Activated naive CD8-positive, alpha-beta T cell treated with anti-CD3 and anti-CD28 coated beads, Interleukin-2, amount 50 U/mL, for 16 hours (primary cell): Measurements from ENCODE around the gene GPNMB.

Experiments
- DNase-seq: peaks from one replicate; pipeline ENCODE4 v3.0.0-alpha.2; 2020; ENCODE audit warnings: low read depth, low spot score

GPNMB gene

GRCh38 chr7:23272275-23272674, 25.7 kb downstream of the GPNMB start:
- no peak for DNase-seq

DNA sequence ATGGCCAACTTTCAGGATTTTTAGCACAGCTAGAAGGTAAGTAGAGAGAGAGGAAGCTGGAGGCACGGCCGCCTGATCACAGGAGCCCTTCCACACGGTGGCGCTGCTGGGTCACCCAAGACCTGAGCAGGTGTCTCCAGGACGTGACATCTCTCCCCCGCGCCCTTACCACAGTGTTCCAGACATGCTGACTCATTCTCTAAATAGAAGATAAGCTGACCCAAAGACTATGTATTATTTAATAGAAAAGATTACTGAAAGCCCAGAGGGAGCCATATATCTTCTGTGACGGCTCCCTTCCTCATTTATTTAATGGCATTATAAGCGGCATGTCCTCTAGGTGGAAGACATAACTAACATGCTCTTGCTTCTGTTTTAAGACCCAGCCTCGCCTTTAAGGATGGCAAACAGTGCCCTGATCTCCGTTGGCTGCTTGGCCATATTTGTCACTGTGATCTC, 26.6 kb downstream of the GPNMB start:
- peak; percentile 83 for DNase-seq

GRCh38 chr7:23275912-23276311, 29.3 kb downstream of the GPNMB start:
- DNase-seq: no peak

- DNase-seq: no peak
These were observed 29.8 kb downstream of the GPNMB start for GRCh38 chr7:23276376-23276775.

- DNase-seq: no peak
These were observed 30.4 kb downstream of the GPNMB start for GRCh38 chr7:23276947-23277346.

- no peak for DNase-seq
These were observed 30.9 kb downstream of the GPNMB start for GRCh38 chr7:23277359-23277989.

- no peak for DNase-seq
These were observed 33.4 kb downstream of the GPNMB start for GRCh38 chr7:23279819-23280525.

DNA sequence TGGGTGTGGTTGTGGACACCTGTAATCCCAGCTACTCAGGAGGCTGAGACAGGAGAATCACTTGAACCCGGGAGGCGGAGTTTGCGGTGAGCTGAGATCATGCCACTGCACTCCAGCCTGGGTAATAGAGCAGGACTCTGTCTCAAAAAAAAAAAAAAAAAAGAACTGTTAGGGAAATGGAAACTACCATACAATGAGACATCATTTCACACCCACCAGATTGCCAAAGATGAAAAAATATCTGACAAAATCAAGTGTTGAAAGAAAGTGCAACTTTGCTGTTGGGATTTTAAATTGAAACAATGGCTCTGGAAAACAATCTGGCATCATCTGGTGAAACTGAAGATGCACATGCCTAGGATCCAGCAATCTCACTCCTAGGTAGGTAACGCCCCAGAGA, 36.5 kb downstream of the GPNMB start:
- no peak for DNase-seq

DNA sequence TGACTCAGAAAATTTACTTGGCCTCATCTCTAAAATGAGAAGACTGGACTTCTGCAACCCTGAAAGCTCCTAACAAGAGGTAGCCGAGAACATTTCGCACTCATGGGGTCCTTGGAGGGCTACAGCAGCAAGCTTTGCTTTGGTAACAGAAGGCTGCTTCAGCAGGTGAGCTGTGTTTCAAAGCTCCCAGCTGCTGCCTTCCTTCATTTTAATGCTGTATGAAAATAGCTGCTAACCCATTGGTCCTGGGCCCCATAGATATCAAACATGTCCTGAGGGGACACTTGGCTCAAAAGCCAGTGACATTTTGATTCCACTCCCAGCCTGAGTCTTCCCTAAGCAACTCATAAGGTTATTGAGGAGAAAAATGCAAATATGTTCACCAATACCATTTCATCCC, 38.3 kb downstream of the GPNMB start:
- DNase-seq: no peak

GRCh38 chr7:23285657-23286646, 39.4 kb downstream of the GPNMB start:
- no peak for DNase-seq

- DNase-seq: no peak
These were observed 41.0 kb downstream of the GPNMB start for GRCh38 chr7:23287612-23288011.

DNA sequence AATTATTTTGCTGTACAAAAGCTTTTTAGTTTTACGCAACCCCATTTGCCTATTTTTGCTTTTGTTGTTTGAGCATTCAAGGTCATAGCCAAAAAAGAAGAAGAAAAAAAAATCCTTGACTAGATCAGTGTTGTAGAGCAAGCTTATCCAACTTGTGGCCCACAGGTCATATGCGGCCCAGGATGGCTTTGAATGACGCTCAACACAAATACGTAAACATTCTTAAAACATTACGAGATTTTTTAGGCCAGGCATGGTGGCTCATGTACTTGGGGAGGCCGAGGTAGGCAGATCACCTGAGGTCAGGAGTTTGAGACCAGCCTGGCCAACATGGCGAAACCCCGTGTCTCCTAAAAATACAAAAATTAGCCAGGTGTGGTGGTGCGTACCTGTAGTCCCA, 44.4 kb downstream of the GPNMB start:
- no peak for DNase-seq

DNA sequence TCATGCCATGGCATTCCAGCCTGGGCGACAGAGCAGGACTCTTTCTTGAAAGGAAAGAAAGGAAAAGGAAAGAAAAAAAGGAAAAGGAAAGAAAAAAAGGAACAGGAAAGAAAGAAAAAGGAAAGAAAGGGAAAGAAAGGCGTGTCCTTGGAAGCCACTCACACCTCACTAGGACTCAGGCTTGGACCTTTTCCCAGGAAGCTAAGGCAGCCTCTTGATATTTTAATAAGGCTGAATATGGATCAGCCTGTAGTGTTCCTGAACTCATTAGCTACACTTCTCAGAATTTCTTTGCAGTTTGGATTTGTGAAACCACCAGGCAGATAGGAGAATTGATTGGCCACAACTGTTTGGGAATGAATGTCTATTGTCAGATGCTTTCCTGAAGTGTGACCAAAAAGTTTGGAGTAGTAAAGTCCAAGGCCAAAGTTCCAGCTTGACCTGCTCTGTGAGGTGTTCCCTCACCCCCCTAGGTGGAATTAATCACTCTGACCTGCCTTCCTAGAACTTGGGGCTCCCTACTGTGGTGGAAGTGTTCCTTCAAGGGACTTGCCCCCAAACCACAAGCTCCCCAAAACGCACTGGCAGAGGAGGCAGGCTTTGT, 45.5 kb downstream of the GPNMB start:
- DNase-seq: no peak

- no peak for DNase-seq
These were observed 46.0 kb downstream of the GPNMB start for GRCh38 chr7:23292623-23293022.

DNA sequence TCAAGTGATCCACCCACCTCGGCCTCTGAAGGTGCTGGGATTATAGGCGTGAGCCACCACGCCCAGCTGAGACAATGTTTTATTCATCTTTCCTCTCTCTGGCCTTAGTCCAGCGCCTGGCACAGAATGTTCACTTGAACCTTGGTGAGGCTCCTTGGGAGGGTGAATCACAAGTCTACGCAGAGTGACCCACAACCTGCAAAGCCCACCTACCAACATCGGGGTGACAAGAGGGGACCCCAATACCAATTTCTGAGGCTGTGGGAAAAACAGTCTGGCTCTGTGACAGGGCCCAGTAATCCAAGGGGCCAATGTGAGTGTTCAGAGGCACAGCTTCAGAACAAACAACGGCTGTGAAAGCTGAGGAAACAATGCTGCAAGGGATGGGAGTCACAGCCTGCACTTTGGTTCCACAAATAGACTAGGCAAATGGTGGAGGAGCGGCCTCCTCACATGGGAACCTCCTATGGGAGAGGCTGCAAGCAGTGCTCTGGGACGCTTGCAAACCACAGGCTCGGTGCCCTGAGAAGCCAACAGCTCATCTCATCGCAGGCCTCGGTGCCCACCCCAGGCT, 47.0 kb downstream of the GPNMB start:
- DNase-seq: no peak

DNA sequence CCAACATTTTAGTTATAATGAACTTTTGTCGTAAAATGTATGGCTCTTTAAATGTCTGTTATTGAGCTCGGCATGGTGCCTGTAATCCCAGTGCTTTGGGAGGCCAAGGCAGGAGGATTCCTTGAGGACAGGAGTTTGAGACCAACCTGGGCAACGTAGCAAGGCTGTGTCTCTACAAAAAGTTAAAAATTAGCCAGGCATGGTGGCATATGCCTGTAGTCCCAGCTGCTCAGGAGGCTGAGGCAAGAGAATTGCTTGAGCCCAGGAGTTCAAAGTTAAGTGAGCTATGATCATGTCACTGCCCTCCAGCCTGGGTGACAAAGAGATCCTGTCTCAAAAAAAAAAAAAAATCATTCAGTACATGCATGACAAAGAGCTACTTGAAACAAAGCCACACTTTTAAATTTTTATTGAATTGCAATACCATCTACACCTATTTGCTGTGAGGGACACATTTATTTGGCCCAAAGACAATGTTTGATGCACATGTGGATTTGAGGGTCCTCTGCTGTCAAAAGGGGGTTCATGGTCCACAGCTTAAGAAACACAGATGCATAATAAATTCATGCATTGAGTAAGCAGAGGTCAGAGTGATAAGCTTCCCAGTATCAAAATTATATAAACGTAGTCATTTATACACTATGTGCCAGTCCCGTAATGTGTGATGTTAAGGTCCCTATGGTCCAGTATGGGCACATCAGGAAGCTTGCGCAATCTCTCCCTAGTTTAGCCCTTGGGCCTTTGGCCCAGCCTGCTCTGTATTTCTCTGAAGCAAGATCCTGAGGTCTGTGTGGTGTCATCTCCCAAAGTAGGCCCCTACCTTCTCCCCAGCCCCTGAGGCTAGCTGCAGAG, 48.2 kb downstream of the GPNMB start:
- DNase-seq: no peak

GRCh38 chr7:23295401-23295697, 48.8 kb downstream of the GPNMB start:
- DNase-seq: no peak

GRCh38 chr7:23298141-23298881, 51.7 kb downstream of the GPNMB start:
- no peak for DNase-seq

DNA sequence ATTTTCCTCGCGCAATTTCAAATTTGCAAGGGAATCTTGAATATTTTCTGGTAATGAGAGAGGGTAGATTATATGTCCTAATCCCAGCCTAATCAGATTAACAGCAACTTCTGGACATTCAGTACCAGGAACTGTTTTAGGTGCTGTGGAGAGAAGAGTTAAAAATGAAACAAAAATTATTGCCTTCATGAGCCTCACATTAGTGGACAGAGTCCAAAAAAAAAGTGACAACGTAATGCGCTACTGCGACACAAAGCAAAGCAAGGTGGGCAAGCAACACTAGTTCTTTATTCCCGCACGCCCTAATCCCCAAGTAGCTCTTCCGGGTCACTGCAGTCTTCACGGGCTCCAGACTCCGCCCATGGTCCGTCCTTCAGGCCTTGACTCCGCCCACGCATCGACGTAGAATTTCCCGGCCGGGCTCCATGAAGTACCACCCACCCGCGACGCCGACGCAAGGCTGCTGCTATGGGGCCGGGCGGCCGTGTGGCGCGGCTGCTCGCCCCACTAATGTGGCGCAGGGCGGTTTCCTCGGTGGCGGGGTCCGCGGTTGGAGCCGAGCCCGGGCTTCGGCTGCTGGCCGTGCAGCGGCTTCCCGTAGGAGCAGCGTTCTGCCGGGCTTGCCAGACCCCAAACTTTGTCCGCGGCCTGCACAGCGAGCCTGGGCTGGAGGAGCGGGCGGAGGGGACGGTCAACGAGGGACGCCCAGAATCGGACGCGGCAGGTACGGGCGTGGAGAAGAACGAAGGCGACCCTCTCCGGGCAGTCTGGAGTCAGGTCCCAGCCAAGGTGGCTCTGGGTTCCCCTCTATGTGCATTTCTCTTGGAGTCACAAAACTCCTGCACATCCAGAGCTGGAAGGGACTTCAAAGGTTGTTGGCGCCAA, 52.6 kb downstream of the GPNMB start, which contains the start of gene MALSU1:
MALSU1 (plus strand) TSS at position 455 of the 885 bp plus-strand sequence; CDS start at position 469, 14 bp downstream.
- DNase-seq: peak; percentile 91
